Stimulated activated naive CD8-positive, alpha-beta T cell treated with anti-CD3 and anti-CD28 coated beads, Interleukin-15, Interleukin-2, amounts not matched to agents 100 ng/mL and 50 ng/mL, for 24 hours (primary cell): ENCODE data around the gene PTCD3.

Source experiments
- H3K27ac Mint-ChIP-seq: one replicate; pipeline ENCODE4 v1.8.0; 2021; ENCODE audit warnings: mild to moderate bottlenecking, mixed read lengths
- H3K27me3 Mint-ChIP-seq: one replicate; pipeline ENCODE4 v1.8.0; 2021; ENCODE audit warnings: mixed read lengths
- H3K36me3 Mint-ChIP-seq: one replicate; pipeline ENCODE4 v1.8.0; 2021; ENCODE audit warnings: low read depth, mixed read lengths
- H3K4me1 Mint-ChIP-seq: one replicate; pipeline ENCODE4 v1.8.0; 2021; ENCODE audit warnings: low read depth, mixed read lengths
- H3K4me3 Mint-ChIP-seq: one replicate; pipeline ENCODE4 v1.8.0; 2021; ENCODE audit warnings: mild to moderate bottlenecking, mixed read lengths
- H3K9me3 Mint-ChIP-seq: one replicate; pipeline ENCODE4 v1.8.0; 2021; ENCODE audit warnings: mixed read lengths

Gene PTCD3

GRCh38 chr2:86105969-86106945 lies at the start of gene PTCD3:
TSS of gene PTCD3 (plus strand) at chr2:86106235. CDS start at chr2:86106248, 13 bp downstream.
- H3K9me3 Mint-ChIP-seq = no peaks in the 10 kb centered on the region
- H3K4me3 Mint-ChIP-seq = peak within 1 kb of the TSS; percentile 96
- H3K27ac Mint-ChIP-seq = peak within 1 kb of the TSS; percentile 97
- peaks cover 75% of the 10 kb centered on the region for H3K4me1 Mint-ChIP-seq
- H3K36me3 Mint-ChIP-seq = peaks cover 78% of the 10 kb centered on the region
- no peaks in the 10 kb centered on the region for H3K27me3 Mint-ChIP-seq

- Mint-ChIP-seq H3K36me3 (peaks cover 80% of the 10 kb centered on the region), H3K27me3 (no peaks in the 10 kb centered on the region), H3K27ac (no peak overlapping the region), H3K9me3 (no peaks in the 10 kb centered on the region), H3K4me1 (no peaks in the 10 kb centered on the region), H3K4me3 (no peak overlapping the region)
These were observed 49.3 kb upstream of the PTCD3 start for GRCh38 chr2:86056590-86057331.

- H3K4me3 Mint-ChIP-seq = no peak overlapping the region
- no peaks in the 10 kb centered on the region for H3K27me3 Mint-ChIP-seq
- peaks cover 10% of the 10 kb centered on the region for H3K4me1 Mint-ChIP-seq
- peaks cover 87% of the 10 kb centered on the region for H3K36me3 Mint-ChIP-seq
- H3K27ac Mint-ChIP-seq = no peak overlapping the region
- H3K9me3 Mint-ChIP-seq = peaks cover 4% of the 10 kb centered on the region
These were observed 44.0 kb upstream of the PTCD3 start for GRCh38 chr2:86062043-86062442.

GRCh38 chr2:86064006-86064405 lies 42.0 kb upstream of the PTCD3 start:
- Mint-ChIP-seq H3K36me3 (peaks cover 88% of the 10 kb centered on the region), H3K9me3 (peaks cover 4% of the 10 kb centered on the region), H3K27ac (no peak overlapping the region), H3K4me1 (peaks cover 24% of the 10 kb centered on the region), H3K27me3 (no peaks in the 10 kb centered on the region), H3K4me3 (no peak overlapping the region)

- H3K27me3 Mint-ChIP-seq = no peaks in the 10 kb centered on the region
- no peak overlapping the region for H3K4me3 Mint-ChIP-seq
- no peak overlapping the region for H3K27ac Mint-ChIP-seq
- peaks cover 4% of the 10 kb centered on the region for H3K9me3 Mint-ChIP-seq
- H3K36me3 Mint-ChIP-seq = peaks cover 93% of the 10 kb centered on the region
- peaks cover 28% of the 10 kb centered on the region for H3K4me1 Mint-ChIP-seq
These were observed 40.5 kb upstream of the PTCD3 start for GRCh38 chr2:86065512-86065911.

- Mint-ChIP-seq H3K27ac (no peak overlapping the region), H3K27me3 (no peaks in the 10 kb centered on the region), H3K9me3 (peaks cover 4% of the 10 kb centered on the region), H3K36me3 (peaks cover 93% of the 10 kb centered on the region), H3K4me3 (no peak overlapping the region), H3K4me1 (peaks cover 28% of the 10 kb centered on the region)
These were observed 39.9 kb upstream of the PTCD3 start for GRCh38 chr2:86066007-86066578.

GRCh38 chr2:86066915-86067314 lies 39.1 kb upstream of the PTCD3 start:
- Mint-ChIP-seq H3K27ac (no peak overlapping the region), H3K27me3 (no peaks in the 10 kb centered on the region), H3K9me3 (peaks cover 4% of the 10 kb centered on the region), H3K4me1 (peaks cover 28% of the 10 kb centered on the region), H3K36me3 (peaks cover 93% of the 10 kb centered on the region), H3K4me3 (no peak overlapping the region)

- Mint-ChIP-seq H3K4me1 (peaks cover 28% of the 10 kb centered on the region), H3K27ac (peak overlapping the region; percentile 50), H3K4me3 (no peak overlapping the region), H3K27me3 (no peaks in the 10 kb centered on the region), H3K36me3 (peaks cover 89% of the 10 kb centered on the region), H3K9me3 (peaks cover 4% of the 10 kb centered on the region)
These were observed 37.9 kb upstream of the PTCD3 start for GRCh38 chr2:86068136-86068588.

GRCh38 chr2:86068648-86069047 lies 37.4 kb upstream of the PTCD3 start:
- H3K36me3 Mint-ChIP-seq = peaks cover 88% of the 10 kb centered on the region
- H3K27ac Mint-ChIP-seq = no peak overlapping the region
- H3K9me3 Mint-ChIP-seq = peaks cover 4% of the 10 kb centered on the region
- no peak overlapping the region for H3K4me3 Mint-ChIP-seq
- peaks cover 28% of the 10 kb centered on the region for H3K4me1 Mint-ChIP-seq
- no peaks in the 10 kb centered on the region for H3K27me3 Mint-ChIP-seq

GRCh38 chr2:86069091-86069685 lies 36.8 kb upstream of the PTCD3 start:
- no peak overlapping the region for H3K4me3 Mint-ChIP-seq
- peaks cover 4% of the 10 kb centered on the region for H3K9me3 Mint-ChIP-seq
- H3K4me1 Mint-ChIP-seq = peaks cover 28% of the 10 kb centered on the region
- H3K27me3 Mint-ChIP-seq = no peaks in the 10 kb centered on the region
- H3K36me3 Mint-ChIP-seq = peaks cover 85% of the 10 kb centered on the region
- H3K27ac Mint-ChIP-seq = no peak overlapping the region

- H3K27ac Mint-ChIP-seq = no peak overlapping the region
- H3K4me3 Mint-ChIP-seq = no peak overlapping the region
- no peaks in the 10 kb centered on the region for H3K27me3 Mint-ChIP-seq
- peaks cover 26% of the 10 kb centered on the region for H3K4me1 Mint-ChIP-seq
- H3K9me3 Mint-ChIP-seq = no peaks in the 10 kb centered on the region
- peaks cover 82% of the 10 kb centered on the region for H3K36me3 Mint-ChIP-seq
These were observed 36.2 kb upstream of the PTCD3 start for GRCh38 chr2:86069783-86070339.

- Mint-ChIP-seq H3K4me1 (peaks cover 26% of the 10 kb centered on the region), H3K27ac (no peak overlapping the region), H3K36me3 (peaks cover 74% of the 10 kb centered on the region)
These were observed 35.2 kb upstream of the PTCD3 start for GRCh38 chr2:86070868-86071267.

GRCh38 chr2:86072271-86072858 lies 33.7 kb upstream of the PTCD3 start:
- Mint-ChIP-seq H3K4me3 (no peak overlapping the region), H3K9me3 (no peaks in the 10 kb centered on the region), H3K36me3 (peaks cover 74% of the 10 kb centered on the region), H3K27ac (no peak overlapping the region), H3K27me3 (no peaks in the 10 kb centered on the region), H3K4me1 (peaks cover 15% of the 10 kb centered on the region)

More at GRCh38 chr2:86070868-86071267, 35.2 kb upstream of the PTCD3 start:
- no peaks in the 10 kb centered on the region for H3K9me3 Mint-ChIP-seq
- no peak overlapping the region for H3K4me3 Mint-ChIP-seq
- no peaks in the 10 kb centered on the region for H3K27me3 Mint-ChIP-seq

GRCh38 chr2:86073225-86073624 lies 32.8 kb upstream of the PTCD3 start:
- Mint-ChIP-seq H3K4me1 (peaks cover 7% of the 10 kb centered on the region), H3K27me3 (no peaks in the 10 kb centered on the region), H3K9me3 (no peaks in the 10 kb centered on the region), H3K36me3 (peaks cover 75% of the 10 kb centered on the region), H3K27ac (no peak overlapping the region), H3K4me3 (no peak overlapping the region)
